Epithelial cell of esophagus (primary cell): ENCODE measurements around the gene KRTAP5-4.
"Not testable (repeated sequence)": the region's sequence is repeated elsewhere in the genome, so short reads cannot be mapped to it uniquely, and the experiment has no call there.

Experiments used
- DNase-seq: peaks from one replicate; pipeline ENCODE4 v3.0.0; 2010; ENCODE audit warnings: low read depth
- H3K4me3 ChIP-seq: 2 replicates; pipeline ENCODE4 v1.5.1; 2011; ENCODE audit warnings: mild to moderate bottlenecking, low read length, control low read depth
- CTCF ChIP-seq: IDR thresholded peaks from 2 replicates; pipeline ENCODE4 v1.5.1; 2011; ENCODE audit warnings: low read depth, mild to moderate bottlenecking, low read length, control low read depth, inconsistent platforms; ENCODE audit not compliant: insufficient read depth; ENCODE audit errors: missing control alignments

Gene KRTAP5-4

GRCh38 chr11:1622086-1622485 is at the start of gene KRTAP5-4:
TSS of gene KRTAP5-4 (minus strand) at chr11:1622138. CDS start at chr11:1622093, 45 bp downstream.
- H3K4me3 ChIP-seq: no peak within 1 kb of the TSS
- TF ChIP-seq CTCF: no peak
- DNase-seq: no peak

GRCh38 chr11:1671658-1672057 is 49.7 kb upstream of the KRTAP5-4 start:
- H3K4me3 ChIP-seq: no peak overlapping the region
- no peak for TF ChIP-seq CTCF
- DNase-seq: no peak

- no peak overlapping the region for H3K4me3 ChIP-seq
- no peak for TF ChIP-seq CTCF
- no peak for DNase-seq
These were observed 49.0 kb upstream of the KRTAP5-4 start for GRCh38 chr11:1670905-1671371.

GRCh38 chr11:1670457-1670856 is 48.5 kb upstream of the KRTAP5-4 start:
- DNase-seq, H3K4me3 ChIP-seq: not testable (repeated sequence)

- no peak for TF ChIP-seq CTCF
- H3K4me3 ChIP-seq: no peak overlapping the region
- no peak for DNase-seq
These were observed 47.7 kb upstream of the KRTAP5-4 start for GRCh38 chr11:1669546-1670218.

- TF ChIP-seq CTCF: no peak
- DNase-seq: no peak
- no peak overlapping the region for H3K4me3 ChIP-seq
These were observed 47.1 kb upstream of the KRTAP5-4 start for GRCh38 chr11:1668911-1669473.

GRCh38 chr11:1667906-1668305 is 46.0 kb upstream of the KRTAP5-4 start:
- TF ChIP-seq CTCF: no peak
- DNase-seq: no peak
- no peak overlapping the region for H3K4me3 ChIP-seq
